GM18517 (cell line): Measurements from ENCODE around the gene EVPL.
A peak's percentile ranks its signal among the peaks of the same experiment; 100 is the strongest.
"Not testable (repeated sequence)": the region's sequence is repeated elsewhere in the genome, so short reads cannot be mapped to it uniquely, and the experiment has no call there.

Experiments
- ATAC-seq: cut with Tn5 transposase; IDR thresholded peaks from one replicate; pipeline ENCODE4 v1.9.1; 2021; ENCODE audit warnings: mild to moderate bottlenecking, moderate library complexity; ENCODE audit not compliant: unreplicated experiment

The EVPL gene

DNA sequence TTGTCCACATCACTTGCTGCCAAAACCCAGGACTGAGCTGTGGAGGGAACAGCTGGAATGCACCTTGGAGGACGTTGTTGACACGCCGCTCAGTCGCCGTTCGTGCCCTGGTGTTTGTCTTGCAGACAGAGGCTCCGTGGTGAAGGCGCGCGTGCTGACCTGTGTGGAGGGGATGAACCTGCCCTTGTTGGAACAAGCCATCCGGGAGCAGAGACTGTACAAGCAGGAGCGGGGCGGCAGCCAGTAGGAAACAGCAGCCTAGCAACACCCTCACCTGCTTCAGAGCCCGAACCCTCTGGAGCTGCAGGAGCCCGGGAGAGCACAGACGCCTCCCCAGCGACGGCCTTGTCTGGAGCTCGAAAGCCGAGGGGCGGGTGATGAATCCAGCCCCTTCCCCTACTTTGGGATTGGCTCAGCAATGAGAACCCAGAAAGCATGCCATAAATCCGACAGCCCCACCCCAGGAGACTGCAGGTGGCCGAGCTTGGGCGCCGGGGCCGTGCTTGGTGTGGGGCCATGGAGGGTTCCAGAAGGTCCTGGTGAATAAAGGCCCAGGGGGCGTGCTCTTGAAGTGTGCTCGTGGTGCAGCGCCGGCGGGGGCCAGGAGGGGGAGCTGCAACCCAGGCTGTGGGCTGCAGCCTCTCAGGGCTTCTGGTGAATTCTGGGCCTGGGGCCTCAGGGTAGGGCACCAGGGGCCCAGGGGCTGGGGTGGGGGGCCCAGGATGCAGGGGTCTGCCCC, 26.9 kb downstream of the EVPL start:
- ATAC-seq: no peak

DNA sequence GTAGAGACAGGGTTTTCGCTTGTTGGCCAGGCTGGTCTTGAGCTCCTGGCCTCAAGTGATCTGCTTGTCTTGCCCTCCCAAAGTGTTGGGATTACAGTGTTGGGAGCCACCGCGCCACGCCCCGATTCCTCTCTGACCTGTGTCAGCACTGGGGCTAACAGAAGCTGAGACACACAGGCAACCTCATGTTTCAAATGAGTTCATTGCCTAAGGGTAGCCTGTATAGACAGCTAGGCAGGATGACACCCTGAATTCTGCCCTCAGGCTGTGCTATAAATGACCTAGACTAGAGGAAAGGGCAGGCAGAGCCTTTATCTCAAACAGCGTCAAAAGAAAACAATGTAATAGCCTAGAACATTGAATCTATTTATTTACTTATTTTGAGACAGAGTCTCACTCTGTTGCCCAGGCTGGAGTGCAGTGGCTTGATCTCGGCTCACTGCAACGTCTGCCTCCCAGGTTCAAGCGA, 28.7 kb downstream of the EVPL start:
- no peak for ATAC-seq

DNA sequence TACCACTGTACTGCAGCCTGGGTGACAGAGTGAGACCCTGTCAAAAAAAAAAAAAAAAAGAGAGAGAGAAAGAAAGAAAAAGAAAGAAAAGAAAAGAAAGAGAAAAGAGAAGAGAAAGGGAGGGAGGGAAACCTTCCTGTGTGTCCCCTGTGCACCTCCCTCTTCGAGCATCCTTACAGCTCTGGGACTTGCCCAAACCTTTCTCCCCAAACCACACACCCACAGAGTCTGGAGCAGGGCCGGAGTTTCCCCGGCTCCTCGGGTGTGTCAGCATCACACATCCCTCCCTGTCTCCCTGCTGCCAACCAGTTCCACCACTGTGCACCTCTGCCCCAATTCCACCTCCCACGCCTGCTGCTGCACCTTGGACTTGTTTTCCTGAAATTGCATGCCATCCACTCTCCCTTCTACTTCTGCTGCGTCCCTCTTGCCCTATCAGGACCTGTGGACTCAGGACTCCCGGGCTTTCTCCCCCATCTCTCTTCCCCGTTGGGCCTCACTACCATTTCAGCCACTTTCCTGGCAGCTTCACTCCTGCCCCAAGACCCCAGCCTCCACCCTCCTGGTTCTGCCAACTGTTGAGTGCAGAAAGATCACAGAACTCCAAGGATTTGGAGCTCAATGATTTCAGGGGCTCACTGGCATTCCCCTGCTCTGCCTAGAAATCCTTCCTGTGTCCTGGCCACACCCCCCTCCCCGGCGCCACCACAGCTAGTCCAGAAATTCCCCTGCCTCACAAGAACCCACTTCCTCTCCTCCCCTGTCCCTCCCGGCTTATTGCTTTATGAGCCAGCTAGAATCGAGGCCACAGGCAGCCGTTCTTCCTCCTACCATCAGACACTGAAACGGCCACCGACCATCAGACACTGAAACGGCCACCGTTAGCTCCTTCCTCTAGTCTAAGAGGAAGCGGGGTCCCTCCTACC, 30.2 kb downstream of the EVPL start:
- no peak for ATAC-seq

DNA sequence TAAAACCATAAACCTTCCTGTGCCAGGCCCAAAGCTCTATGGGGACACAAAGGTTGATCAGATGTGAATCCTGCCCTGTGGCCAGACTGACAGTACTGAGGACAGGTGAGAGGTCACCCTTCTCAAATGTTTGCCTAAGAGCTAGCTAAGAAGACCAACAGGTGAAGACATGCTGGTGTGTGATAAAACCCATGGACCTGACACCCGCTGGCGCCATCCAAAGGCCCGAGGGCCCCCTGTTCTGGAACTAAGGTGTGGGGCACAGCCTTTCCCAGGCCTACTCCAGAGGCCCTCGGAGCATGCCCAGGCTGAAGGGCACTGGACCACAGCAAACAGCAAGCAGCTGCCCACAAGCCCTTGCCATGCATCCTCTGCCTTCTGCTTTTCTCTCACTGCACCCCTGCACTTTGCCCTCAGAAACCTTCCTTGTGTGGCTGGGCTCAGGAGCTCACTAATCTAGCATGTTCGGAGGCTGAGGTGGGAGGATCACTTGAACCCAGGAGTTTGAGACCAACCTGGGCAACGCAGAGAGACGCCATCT, 31.7 kb downstream of the EVPL start:
- no peak for ATAC-seq

DNA sequence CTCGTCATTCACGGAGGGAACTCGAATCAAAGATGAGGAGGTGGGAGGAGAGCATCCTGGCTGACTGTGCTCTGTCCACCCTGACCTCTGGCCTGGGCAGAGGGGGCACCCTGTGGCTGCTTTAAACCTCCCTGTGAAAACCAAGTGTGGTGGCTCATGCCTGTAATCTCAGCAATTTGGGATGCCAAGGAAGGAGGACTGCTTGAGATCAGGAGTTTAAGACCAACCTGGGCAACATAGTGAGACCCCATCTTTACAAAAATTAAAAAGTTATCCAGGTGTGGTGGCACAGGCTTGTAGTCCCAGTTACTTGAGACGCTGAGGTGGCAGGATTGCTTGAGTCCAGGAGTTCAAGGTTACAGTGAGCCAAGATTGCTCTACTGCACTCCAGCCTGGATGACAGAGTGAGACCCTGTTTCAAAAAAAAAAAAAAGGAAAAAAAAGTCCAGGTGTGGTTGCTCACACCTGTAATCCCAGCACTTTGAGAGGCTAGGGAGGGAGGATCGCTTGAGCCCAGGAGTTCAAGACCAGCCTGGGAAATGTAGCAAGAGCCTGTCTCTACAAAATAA, 32.2 kb downstream of the EVPL start:
- ATAC-seq: no peak

DNA sequence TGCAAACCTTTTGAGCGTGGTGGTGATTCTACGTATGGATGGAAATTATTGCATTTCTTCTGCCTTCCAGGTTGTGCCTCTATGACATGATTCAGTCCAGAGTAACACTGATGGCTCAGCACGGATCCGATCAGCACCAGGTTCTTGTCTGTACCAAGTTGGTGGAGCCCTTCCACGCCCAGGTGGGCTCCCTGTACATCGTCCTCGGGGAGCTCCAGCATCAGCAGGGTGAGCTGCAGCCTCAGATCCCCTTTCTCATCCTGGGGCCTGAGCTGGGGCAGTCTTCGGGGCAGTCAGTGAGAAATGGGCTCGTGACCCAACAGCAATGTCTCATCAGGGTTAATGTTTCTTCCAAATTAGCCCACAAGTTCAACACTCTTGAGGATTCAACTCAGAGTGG, 35.7 kb downstream of the EVPL start:
- ATAC-seq: no peak

DNA sequence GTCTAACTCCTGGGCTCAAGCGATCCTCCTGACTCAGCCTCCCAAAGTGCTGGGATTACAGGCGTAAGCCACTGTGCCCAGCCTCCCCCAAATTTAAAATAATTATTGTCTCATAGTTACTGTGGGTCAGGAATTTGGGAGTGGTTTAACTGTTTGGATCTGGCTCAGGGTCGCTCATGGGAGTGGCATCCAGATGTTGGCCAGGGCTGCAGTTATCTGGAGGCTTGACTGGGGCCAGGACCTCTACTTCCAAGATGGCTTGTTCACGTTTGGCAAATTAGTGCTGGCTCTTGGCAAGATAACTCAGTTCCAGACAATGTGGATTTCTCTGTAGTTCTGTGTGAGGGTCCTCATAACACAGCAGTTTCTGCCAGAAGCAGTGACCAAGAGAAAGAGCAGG, 40.1 kb downstream of the EVPL start:
- no peak for ATAC-seq

DNA sequence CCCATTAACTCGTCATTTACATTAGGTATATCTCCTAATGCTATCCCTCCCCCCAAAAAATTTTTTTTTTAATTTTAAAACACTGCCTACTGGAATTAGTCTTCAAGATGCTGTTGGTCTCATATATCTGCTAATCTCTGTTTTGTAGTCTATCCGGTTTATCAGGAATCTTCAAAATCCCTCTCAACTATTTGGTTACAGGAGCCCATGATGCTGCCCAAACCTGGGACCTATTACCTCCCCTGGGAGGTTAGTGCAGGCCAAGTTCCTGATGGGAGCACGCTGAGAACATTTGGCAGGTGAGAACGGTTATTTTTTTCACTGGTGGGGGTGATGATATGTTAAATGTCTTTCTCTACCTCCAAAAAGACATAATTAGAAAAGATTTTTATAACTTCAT, 41.1 kb downstream of the EVPL start:
- no peak for ATAC-seq

DNA sequence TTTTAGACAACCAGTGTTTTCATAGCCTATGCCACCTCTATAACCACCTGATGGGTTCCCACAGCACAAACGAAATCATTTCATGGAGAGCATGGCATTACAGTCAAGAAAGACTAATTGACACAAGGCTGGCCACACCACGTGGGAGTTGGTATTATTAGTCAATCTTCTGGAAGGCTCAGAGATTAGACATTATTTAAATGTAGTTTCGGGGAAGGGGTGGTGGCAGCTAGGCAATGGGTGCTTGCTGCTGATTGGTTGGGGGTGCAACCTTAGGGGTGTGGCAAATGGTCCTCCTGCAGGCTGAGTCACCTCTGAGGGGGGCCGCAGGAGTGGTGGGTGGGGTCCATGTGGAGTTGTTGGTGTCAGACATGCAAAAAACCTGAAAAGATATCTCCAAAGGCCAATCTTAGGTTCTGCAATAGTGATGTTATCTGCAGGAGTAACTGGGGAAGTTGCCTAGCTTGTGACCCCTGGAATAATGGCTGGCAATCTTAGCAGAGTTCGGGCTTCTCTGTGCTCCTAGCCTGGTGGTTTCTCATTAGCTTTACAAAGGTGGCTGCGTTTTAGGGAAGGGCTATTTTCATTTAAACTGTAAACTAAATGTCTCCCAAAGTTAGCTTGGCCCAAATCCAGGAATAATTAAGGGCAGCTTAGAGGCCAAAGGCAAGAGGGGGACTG, 43.5 kb downstream of the EVPL start:
- ATAC-seq: no peak

DNA sequence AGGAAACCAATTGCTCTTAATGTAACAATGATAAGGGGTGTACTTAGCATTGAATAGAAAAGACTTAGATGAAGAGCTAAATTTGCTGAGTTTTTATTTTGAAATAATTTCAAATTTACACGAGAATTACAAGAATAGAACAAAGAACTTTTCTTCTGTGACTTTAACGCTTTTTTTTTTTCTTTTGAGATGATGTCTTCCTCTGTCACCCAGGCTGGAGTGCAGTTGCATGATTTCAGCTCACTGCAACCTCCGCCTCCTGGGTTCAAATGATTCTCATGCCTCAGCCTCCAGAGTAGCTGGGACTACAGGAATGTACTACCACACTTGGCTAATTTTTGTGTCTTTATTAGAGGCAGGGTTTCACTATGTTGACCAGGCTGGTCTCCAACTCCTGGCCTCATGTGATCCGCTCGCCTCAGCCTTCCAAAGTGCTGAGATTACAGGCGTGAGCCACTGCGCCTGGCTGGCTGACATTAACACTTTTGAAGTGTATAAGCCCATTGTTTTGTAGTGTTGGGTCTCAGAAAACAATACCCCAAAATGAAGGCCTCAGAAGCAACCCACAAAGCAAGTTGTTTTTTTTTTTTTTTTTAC, 46.0 kb downstream of the EVPL start:
- no peak for ATAC-seq

DNA sequence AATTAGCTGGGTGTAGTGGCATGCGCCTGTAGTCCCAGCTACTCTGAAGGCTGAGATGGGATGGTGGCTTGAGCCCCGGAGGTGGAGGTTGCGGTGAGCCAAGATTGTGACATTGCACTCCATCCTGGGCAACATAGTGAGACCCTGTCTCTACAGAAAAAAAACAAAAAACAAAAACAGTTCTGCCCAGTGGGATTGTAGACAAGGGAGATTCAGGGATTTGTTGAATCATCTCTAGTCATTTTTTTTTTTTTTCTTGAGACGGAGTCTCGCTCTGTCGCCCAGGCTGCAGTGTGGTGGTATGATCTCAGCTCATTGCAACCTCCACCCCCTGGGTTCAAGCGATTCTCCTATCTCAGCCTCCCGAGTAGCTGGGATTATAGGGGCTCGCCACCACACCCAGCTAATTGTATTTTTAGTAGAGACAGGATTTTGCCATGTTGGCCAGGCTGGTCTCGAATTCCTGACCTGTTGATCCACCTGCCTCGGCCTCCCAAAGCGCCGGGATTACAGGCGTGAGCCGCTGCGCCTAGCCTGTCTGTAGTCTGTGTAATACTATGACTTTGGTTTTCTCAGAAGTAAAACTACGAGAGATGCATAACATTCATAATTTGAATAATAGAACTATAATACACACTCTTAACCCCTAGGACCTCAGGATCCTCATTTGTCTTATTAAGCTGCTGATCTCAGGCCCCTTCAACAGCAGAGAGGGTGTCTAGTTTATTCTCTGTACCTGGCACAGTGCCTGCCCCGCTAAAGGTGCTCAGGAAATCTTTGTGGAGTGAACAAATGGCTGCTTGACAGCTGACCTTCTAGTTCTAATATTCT, 46.7 kb downstream of the EVPL start:
- ATAC-seq: no peak

DNA sequence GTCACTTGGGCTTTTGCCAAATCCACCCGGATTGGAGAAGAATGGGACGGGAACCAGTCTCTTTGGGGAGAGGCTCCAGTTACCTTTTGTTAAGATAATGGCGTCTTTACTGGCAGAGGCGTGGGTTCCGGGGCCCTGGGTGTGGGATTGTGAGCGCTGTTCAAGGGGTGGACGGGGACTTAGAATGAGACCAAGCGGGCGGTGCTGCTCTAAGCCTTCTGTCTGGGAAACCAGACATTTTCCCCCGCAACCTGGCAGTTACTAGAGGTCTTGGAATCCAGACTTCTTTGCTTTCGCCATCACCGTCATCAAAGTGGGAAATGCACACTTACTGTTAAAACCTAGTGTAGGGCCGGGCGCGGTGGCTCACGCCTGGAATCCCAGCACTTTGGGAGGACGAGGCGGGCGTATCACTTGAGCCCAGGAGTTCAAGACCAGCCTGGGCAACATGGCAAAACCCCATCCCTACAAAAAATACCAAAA, 47.4 kb downstream of the EVPL start:
- ATAC-seq: peak; percentile 12

DNA sequence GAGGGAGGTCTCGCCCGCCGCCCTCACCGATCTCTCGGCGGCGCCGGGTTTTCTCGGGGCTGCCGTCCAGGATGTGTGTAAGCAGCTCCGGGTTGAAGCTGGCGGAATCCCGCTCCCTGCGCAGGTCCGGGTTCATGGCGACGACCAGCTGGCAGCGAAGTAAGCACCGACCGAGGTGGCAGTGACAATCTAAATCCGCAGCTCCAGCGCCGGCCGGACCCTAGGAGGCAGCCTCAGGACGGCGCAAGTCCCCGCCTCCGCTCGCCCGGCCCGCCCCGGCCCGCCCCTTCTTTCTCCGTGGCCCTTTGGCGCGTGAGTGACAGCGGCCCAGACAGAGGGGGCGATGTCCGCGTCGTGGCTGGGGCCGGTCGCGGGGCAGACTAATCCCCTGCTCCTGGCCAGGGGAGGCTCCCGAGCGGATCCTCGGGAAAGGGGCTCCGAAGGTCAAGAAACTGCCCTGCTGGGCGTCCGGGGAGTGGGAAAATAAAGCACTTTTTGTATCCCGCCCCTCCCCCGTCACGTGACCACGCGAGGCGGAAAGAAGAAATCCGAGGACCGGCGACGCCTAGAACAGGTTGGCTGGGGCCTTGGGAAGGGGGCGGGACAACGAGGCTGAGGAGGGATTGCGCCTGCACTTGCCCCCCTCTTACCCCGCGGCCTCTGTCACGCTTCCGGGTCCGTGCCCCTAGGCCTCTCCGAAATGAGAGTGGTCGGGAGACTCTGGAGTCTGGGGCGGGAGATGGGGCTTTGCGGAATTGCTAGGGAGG, 48.0 kb downstream of the EVPL start, which contains the start of the genes ACOX1 and TEN1:
ACOX1 (minus strand) TSS at position 229 of the 767 bp plus-strand sequence; CDS start at position 136, 93 bp downstream.
TEN1 (plus strand) TSS at position 303 of the 767 bp plus-strand sequence. CDS start 6,953 bp downstream, outside the sequence.
- peak; percentile 75 for ATAC-seq

DNA sequence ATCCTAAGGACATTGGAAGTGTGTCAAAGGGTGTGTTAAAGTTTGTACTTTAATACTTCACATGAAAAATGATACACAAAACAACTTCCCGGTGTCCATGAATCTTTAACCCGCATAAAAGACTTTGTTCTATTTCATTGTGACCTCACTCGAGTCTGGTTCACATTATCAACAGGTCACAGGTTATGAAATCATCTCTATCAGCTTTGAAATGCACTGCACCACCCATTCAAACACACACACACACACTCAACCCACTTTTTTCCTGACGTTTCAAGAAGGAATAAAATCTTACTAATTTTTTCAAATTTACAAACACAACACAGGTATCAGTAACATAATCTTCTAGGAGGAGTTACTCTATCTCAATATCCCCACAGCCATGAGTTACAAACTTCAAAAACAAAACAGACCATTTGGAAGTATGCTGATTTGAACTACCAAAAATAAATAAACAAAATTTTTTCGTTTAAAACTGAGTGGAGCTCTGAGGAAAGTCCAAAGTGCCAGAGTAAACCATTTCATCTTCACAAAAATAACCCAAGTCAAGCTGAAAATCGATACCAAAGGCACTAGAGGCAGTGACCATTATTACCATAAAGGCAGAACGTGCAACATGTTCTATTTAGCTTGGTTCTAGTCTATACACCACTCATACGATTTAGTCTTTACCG, 50.8 kb downstream of the EVPL start:
- ATAC-seq: no peak

DNA sequence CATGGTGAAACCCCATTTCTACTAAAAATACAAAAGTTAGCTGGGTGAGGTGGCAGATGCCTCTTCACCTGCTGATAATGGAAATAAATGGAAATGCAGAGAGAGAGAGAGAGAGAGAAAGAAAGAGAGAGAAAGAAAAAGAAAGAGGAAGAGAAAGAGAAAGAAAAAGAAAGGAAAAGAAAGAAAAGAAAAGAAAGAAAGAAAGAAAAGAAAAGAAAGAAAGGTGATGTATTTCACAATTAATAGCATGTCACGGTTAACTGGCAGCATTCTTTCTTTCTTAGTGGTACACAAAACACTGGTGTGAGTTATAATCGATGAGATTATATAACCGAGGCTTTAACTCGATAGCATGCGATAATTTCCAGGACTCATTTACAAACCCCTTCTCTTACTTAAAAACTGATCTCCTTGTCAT, 51.3 kb downstream of the EVPL start:
- no peak for ATAC-seq

DNA sequence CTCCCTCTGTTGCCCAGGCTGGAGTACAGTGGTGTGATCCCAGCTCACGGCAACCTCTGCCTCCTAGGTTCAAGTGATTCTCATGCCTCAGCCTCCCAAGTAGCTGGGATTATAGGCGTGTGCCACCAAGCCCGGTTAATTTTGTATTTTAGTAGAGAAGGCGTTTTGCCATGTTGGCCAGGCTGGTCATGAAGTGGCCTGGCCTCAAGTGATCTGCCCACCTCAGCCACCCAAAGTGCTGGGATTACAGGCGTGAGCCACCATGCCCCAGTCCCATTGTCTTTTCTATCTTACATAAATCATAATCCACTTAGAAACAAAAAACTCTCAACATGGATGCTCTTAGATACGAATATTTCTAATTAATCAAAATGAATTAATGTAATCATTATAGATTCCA, 51.9 kb downstream of the EVPL start:
- ATAC-seq: not testable (repeated sequence)

DNA sequence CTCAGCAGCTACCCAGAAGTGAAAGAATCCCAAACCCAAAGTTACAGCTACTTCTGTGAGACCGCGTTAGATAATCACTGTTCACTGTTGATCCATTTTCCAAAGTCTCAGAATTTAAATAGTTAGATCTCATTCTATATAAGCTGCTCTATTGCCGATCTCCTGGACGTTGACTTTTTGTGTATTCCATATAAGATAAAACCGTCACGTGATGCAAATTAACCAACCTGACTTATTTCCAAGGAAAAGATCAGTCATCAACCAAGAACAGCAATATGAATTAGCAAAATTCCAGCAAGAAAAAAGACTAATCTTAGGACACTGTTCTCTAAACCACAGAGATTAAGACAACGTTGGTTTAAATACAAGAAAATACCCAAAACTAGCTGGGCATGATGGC, 56.5 kb downstream of the EVPL start:
- no peak for ATAC-seq

DNA sequence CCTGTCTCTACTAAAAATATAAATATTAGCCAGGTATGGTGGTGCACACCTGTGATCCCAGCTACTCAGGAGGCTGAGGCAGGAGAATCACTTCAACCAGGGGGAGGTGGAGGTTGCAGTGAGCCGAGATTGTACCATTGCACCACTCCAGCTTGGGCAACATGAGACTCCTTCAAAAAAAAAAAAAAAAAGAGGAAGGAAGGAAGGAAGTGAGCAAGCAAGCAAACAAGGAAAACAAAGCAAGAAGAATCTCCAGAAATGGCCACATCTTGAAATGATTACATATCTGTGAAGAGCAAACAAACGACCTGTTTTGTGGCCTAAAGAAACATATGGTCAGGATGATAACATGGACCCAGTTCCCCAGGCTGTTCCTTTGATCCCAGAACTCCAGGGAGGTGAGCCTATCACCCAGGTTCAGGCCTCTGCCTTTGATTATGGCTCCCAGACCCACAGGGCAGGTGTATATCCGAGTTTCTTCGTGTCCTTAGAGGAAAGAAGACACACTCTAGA, 57.0 kb downstream of the EVPL start:
- ATAC-seq: no peak
